Activated CD4-positive, alpha-beta T cell treated with anti-CD3 and anti-CD28 coated beads, Interleukin-2, amount 10 ng/mL, durations not matched to agents 24 days and 14 days (primary cell): ENCODE data around the gene HCFC1. TPM values are rescaled to one million over a fixed set of nuclear protein-coding genes. Genes with fewer than 3 reads are reported as not detected.
"Not testable (repeated sequence)": the region's sequence is repeated elsewhere in the genome, so short reads cannot be mapped to it uniquely, and the experiment has no call there.

Experiments
- DNase-seq: peaks from one replicate; pipeline ENCODE4 v3.0.0; 2022
- H3K27ac Mint-ChIP-seq: one replicate; pipeline ENCODE4 v1.8.0; 2022; ENCODE audit warnings: mild to moderate bottlenecking, mixed read lengths
- H3K27me3 Mint-ChIP-seq: one replicate; pipeline ENCODE4 v1.8.0; 2022; ENCODE audit warnings: mixed read lengths
- H3K36me3 Mint-ChIP-seq: one replicate; pipeline ENCODE4 v1.8.0; 2022; ENCODE audit warnings: low read depth, mild to moderate bottlenecking, mixed read lengths
- H3K4me1 Mint-ChIP-seq: one replicate; pipeline ENCODE4 v1.8.0; 2021; ENCODE audit warnings: mixed read lengths
- H3K4me3 Mint-ChIP-seq: one replicate; pipeline ENCODE4 v1.8.0; 2022; ENCODE audit warnings: mild to moderate bottlenecking, moderate library complexity, mixed read lengths
- H3K9me3 Mint-ChIP-seq: one replicate; pipeline ENCODE4 v1.8.0; 2021; ENCODE audit warnings: mixed read lengths
- intact Hi-C: fragments of 100-400 bp; cut with micrococcal nuclease; formaldehyde crosslinking; loops from one replicate; pipeline ENCODE4 v1.15.1; 2023
- total RNA-seq: library from RNA; stranded (reverse); gene quantifications from 2 replicates; pipeline ENCODE4 v1.2.3, GENCODE V29; 2022

Gene HCFC1
- total RNA-seq, 1 donor from 2014 or later = 107 TPM

GRCh38 chrX:153994398-153994797 is 22.8 kb upstream of the HCFC1 start:
- H3K9me3 Mint-ChIP-seq = not testable (repeated sequence)

DNA sequence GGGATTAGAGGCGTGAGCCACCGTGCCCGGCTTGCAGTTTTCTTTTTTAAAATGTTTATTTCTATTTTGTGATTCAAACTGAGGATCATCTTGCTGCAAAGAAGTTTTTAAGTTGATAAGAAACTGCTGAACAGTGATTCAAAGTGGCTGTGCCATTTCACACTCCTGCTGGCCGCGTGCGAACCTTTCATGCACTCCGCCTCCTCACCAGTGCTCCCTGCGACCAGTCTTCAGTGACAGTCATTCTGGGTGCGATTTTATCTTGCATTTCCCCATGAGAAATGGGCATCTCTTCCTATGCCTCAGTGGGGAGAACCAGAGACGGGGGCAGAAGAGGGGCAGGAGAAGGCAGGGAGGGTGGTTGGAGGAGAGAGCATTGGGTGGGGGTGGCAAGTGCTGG is 22.4 kb upstream of the HCFC1 start:
- H3K27ac Mint-ChIP-seq = no peak overlapping the region
- no peak for DNase-seq
- no peaks in the 10 kb centered on the region for H3K36me3 Mint-ChIP-seq
- no peak overlapping the region for H3K4me3 Mint-ChIP-seq
- H3K27me3 Mint-ChIP-seq = no peaks in the 10 kb centered on the region
- peaks cover 3% of the 10 kb centered on the region for H3K4me1 Mint-ChIP-seq
- no peaks in the 10 kb centered on the region for H3K9me3 Mint-ChIP-seq
- intact Hi-C loops = no loop called here

More at GRCh38 chrX:153994398-153994797, 22.8 kb upstream of the HCFC1 start:
- H3K27me3 Mint-ChIP-seq, H3K36me3 Mint-ChIP-seq, H3K27ac Mint-ChIP-seq, H3K4me1 Mint-ChIP-seq, intact Hi-C loops, H3K4me3 Mint-ChIP-seq, DNase-seq: not testable (repeated sequence)

DNA sequence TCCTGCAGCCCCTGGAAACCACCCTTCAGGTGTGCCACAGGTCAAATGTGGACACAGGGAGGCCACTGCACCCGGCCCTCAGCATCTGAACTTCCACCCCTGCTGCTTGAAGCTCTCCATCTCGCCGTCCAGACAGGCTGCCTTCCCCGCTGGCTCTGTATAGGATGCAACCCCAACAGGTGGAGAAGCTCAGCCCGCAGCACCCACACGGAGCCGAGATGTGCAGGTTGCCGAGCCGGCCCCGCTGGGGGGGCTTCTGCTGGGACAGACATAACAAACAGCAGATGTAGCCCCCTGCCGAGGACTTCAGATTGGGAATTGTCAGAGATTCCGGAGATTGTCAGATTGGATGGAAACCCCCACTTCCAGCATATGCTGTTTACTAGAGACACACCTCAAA is 21.5 kb upstream of the HCFC1 start:
- Mint-ChIP-seq H3K36me3 (no peaks in the 10 kb centered on the region), H3K27me3 (no peaks in the 10 kb centered on the region), H3K4me3 (no peak overlapping the region), H3K27ac (no peak overlapping the region), H3K9me3 (no peaks in the 10 kb centered on the region), H3K4me1 (peaks cover 3% of the 10 kb centered on the region)
- intact Hi-C loops = no loop called here
- DNase-seq = no peak

GRCh38 chrX:153992180-153992579 is 20.6 kb upstream of the HCFC1 start:
- Mint-ChIP-seq H3K9me3 (no peaks in the 10 kb centered on the region), H3K4me1 (peaks cover 3% of the 10 kb centered on the region), H3K27ac (no peak overlapping the region), H3K27me3 (no peaks in the 10 kb centered on the region), H3K4me3 (no peak overlapping the region), H3K36me3 (no peaks in the 10 kb centered on the region)
- intact Hi-C loops = no loop called here
- DNase-seq = no peak

DNA sequence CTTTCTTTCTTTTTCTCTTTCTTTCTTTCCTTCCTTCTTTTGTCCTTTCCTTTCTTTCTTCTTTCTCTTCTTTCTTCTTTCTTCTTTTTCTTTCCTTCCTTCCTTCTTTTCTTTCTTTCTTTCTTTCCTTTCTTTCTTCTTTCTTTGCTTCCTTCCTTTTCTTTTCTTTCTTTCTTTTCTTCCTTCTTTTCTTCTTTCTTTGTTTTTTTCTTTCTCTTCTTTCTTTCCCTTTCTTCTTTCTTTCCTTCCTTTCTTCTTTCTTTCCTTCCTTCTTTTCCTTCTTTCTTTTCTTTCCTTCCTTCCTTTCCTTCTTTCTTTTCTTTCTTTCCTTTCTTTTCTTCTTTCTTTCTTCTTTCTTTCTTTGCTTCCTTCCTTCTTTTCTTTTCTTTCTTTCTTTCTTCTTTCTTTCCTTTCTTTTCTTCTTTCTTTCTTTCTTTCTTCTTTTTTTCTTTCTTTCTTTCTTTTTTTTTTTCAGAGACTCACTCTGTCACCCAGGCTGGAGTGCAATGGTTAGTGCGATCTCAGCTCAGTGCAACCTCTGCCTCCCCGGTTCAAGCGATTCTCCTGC is 19.5 kb upstream of the HCFC1 start:
- Mint-ChIP-seq H3K27me3 (no peaks in the 10 kb centered on the region), H3K36me3 (no peaks in the 10 kb centered on the region), H3K9me3 (no peaks in the 10 kb centered on the region), H3K4me3 (no peak overlapping the region), H3K27ac (no peak overlapping the region), H3K4me1 (peaks cover 3% of the 10 kb centered on the region)
- no peak for DNase-seq
- intact Hi-C loops = no loop called here

DNA sequence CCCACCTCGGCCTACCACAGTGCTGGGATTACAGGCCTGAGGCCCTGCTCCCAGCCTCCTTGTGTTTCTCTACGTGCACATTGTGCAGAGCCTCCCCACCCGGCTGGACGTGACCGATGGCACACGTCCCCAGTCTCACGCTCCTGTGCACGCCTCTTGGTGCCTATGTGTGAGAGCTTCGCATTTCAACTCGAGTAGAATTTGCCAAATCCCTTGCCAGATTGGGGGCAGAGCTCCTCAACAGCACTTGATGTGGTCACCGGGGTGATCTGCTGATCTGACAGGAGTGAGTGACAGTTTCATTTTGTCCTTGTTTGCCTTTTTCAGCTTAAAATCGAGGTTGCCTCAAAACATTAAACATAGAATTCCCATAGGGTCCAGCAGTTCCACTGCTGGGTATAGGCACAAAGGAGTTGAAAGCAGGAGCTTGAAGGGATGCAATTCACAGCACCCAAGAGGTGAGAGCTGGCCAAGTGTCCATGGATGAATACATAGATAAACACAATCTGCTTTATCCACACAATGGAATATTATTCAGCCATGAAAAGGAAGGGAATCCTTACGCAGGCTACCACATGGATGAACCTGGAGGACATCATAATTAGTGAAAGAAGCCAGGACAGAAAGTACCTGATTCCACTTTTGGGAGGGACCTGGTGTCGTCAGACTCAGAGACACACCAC is 18.5 kb upstream of the HCFC1 start:
- H3K36me3 Mint-ChIP-seq = no peaks in the 10 kb centered on the region
- H3K4me1 Mint-ChIP-seq = peaks cover 3% of the 10 kb centered on the region
- peak overlapping the region; percentile 41 for H3K27ac Mint-ChIP-seq
- no peak overlapping the region for H3K4me3 Mint-ChIP-seq
- no peaks in the 10 kb centered on the region for H3K9me3 Mint-ChIP-seq
- intact Hi-C loops = no loop called here
- H3K27me3 Mint-ChIP-seq = no peaks in the 10 kb centered on the region
- DNase-seq = peak; percentile 59

DNA sequence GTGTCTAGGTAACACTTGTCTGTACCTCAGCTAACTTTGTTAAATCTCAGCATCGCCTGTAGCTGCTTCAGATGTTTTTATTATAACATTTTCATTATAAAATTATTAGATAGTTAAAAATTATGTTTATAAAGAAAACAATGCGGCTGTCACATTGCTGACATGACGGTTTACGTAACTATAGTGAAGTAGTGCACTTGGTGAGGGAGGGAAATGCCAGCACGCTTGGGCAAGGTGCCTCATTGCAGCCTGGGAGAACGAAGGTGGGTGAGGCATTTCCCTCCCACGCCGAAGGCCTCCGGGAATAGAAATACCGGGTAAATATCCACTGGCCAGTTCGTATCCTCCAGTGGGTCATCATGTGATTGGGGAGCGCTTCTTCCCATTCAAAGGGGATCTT is 16.9 kb upstream of the HCFC1 start:
- no peaks in the 10 kb centered on the region for H3K36me3 Mint-ChIP-seq
- no peak overlapping the region for H3K27ac Mint-ChIP-seq
- intact Hi-C loops = no loop called here
- H3K9me3 Mint-ChIP-seq = no peaks in the 10 kb centered on the region
- no peaks in the 10 kb centered on the region for H3K27me3 Mint-ChIP-seq
- DNase-seq = no peak
- peaks cover 11% of the 10 kb centered on the region for H3K4me1 Mint-ChIP-seq
- no peak overlapping the region for H3K4me3 Mint-ChIP-seq

GRCh38 chrX:153984351-153985178 is 12.9 kb upstream of the HCFC1 start:
- peak; percentile 78 for DNase-seq
- no peaks in the 10 kb centered on the region for H3K36me3 Mint-ChIP-seq
- peaks cover 36% of the 10 kb centered on the region for H3K4me1 Mint-ChIP-seq
- intact Hi-C loops = no loop called here
- peak overlapping the region; percentile 97 for H3K27ac Mint-ChIP-seq
- no peaks in the 10 kb centered on the region for H3K27me3 Mint-ChIP-seq
- peak overlapping the region; percentile 80 for H3K4me3 Mint-ChIP-seq
- H3K9me3 Mint-ChIP-seq = no peaks in the 10 kb centered on the region

DNA sequence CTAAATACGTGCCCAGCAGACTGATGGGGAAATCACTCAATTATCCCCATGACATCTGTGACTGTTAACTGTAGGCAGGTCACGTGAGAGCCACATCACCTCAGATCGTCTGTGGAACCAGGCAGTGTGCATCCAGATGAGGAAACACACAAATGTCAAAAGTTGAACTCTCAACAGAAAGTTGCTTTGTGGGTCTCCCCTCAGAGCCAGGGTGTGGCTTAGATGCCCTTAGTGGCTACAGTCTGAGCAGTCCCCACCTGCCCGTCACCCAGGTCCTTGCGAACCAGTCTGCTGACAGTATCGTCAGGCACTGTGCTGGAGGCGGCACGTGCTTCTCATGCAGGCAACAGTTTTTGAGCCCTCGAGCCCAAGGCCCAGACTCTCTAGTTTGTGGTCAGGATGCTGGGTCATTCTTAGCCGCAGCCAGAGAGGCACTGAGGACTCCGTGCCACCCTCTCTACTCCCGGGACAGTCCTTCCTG is 11.7 kb upstream of the HCFC1 start:
- Mint-ChIP-seq H3K4me3 (peak overlapping the region; percentile 75), H3K4me1 (peaks cover 34% of the 10 kb centered on the region), H3K9me3 (no peaks in the 10 kb centered on the region), H3K27me3 (no peaks in the 10 kb centered on the region), H3K27ac (peak overlapping the region; percentile 97), H3K36me3 (no peaks in the 10 kb centered on the region)
- peak; percentile 59 for DNase-seq
- intact Hi-C loops = no loop called here

DNA sequence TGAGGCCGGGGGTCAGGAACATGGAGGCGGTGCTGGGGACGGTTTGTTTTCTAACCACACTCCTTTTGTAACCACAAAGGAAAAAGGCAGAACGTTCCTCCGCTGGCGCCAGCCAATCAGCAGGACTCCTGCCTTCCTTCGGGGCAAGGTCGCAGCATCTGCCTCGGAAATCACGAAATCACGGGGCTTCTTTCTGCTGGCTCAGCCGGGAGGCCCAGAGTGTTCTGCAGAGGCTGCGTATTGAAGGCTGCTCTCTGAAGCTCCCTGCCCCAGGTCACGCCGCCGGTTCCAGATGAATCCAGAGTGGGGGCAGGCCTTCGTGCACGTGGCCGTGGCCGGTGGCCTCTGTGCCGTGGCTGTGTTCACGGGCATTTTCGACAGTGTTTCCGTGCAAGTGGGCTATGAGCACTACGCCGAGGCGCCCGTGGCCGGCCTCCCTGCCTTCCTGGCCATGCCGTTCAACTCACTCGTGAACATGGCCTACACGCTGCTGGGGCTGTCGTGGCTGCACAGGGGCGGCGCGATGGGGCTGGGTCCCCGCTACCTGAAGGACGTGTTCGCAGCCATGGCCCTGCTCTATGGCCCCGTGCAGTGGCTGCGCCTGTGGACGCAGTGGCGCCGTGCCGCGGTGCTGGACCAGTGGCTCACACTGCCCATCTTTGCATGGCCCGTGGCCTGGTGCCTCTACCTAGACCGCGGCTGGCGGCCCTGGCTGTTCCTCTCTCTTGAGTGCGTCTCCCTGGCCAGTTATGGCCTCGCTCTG is 10.3 kb upstream of the HCFC1 start:
- intact Hi-C loops = loop anchor here (1.0 kb wide), 1 partner anchor 10 kb away; the partner anchor contains the start of gene TMEM187
- Mint-ChIP-seq H3K27me3 (no peaks in the 10 kb centered on the region), H3K9me3 (no peaks in the 10 kb centered on the region), H3K4me1 (peaks cover 34% of the 10 kb centered on the region), H3K27ac (peak overlapping the region; percentile 97), H3K4me3 (peak overlapping the region; percentile 75), H3K36me3 (no peaks in the 10 kb centered on the region)
- peak; percentile 91 for DNase-seq

DNA sequence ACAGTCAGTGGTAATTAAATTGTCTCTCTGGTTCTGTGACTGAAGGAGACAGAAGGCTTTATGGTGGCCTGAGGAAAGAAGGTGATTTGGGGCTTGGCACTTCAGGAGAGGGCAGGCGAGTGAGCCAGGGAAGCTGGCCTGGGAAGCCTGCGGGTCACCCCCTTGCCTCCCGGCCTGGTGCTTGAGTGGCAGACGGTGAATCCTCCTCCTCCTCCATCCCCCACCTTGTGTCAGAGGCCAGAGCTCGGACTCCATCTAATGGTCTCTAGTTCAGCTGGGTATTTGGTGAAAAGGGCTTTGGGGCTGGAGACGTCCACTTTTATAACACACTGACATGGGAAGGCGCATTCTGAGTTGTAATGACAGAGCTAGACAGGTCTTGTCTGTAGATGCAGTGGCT is 9.6 kb upstream of the HCFC1 start:
- intact Hi-C loops = loop anchor here (1.0 kb wide), 1 partner anchor 9 kb away; the partner anchor contains the start of gene TMEM187
- Mint-ChIP-seq H3K27ac (peak overlapping the region; percentile 97), H3K36me3 (no peaks in the 10 kb centered on the region), H3K4me1 (peaks cover 34% of the 10 kb centered on the region), H3K4me3 (peak overlapping the region; percentile 75), H3K27me3 (no peaks in the 10 kb centered on the region), H3K9me3 (no peaks in the 10 kb centered on the region)
- no peak for DNase-seq

GRCh38 chrX:153980394-153980793 is 8.8 kb upstream of the HCFC1 start:
- H3K27me3 Mint-ChIP-seq, H3K36me3 Mint-ChIP-seq, H3K9me3 Mint-ChIP-seq, intact Hi-C loops: not testable (repeated sequence)
- H3K4me1 Mint-ChIP-seq = peaks cover 34% of the 10 kb centered on the region
- H3K4me3 Mint-ChIP-seq = peak overlapping the region; percentile 77
- peak overlapping the region; percentile 88 for H3K27ac Mint-ChIP-seq
- DNase-seq = peak; percentile 72

GRCh38 chrX:153974726-153975286 is 3.2 kb upstream of the HCFC1 start:
- no peak for DNase-seq
- H3K9me3 Mint-ChIP-seq = no peaks in the 10 kb centered on the region
- no peaks in the 10 kb centered on the region for H3K27me3 Mint-ChIP-seq
- peaks cover 15% of the 10 kb centered on the region for H3K4me1 Mint-ChIP-seq
- H3K36me3 Mint-ChIP-seq = no peaks in the 10 kb centered on the region
- peak overlapping the region; percentile 90 for H3K4me3 Mint-ChIP-seq
- H3K27ac Mint-ChIP-seq = peak overlapping the region; percentile 92
- intact Hi-C loops = loop anchor here (5.0 kb wide), 1 partner anchor 122 kb away; the partner anchor contains the start of gene MECP2
